GM12878 (cell line): Measurements from ENCODE around the gene ZNF106. TPM values are rescaled to one million over a fixed set of nuclear protein-coding genes. Genes with fewer than 3 reads are reported as not detected.

ENCODE experiments used
- ATAC-seq: fragments of 200-7000 bp; cut with Tn5 transposase; 3 replicates; pipeline ENCODE4 v1.9.1; 2020; ENCODE audit warnings: mild to moderate bottlenecking, moderate library complexity
- BruUV-seq: library from RNA; stranded (reverse); fragments of 400-500 nt; replicated peaks from 2 replicates; lab custom pipeline; 2021; lab: Mats Ljungman, UMichigan
- CTCF ChIA-PET: fragments of 300-600 bp; sonication (Branson Sonifier 250); formaldehyde crosslinking; extraction: SDS; loops from one replicate; lab custom pipeline; 2021; ENCODE audit warnings: inconsistent platforms; lab: Yijun Ruan, JAX
- POLR2A ChIA-PET: fragments of 350-600 bp; formaldehyde crosslinking; extraction: SDS; loops from one replicate; lab custom pipeline; 2021; ENCODE audit warnings: inconsistent platforms; lab: Charles Lee
- RAD21 ChIA-PET: fragments of 300-600 bp; sonication (Branson Sonifier 250); formaldehyde crosslinking; loops from one replicate; lab custom pipeline; 2023; ENCODE audit warnings: antibody characterized with exemption; ENCODE audit not compliant: unreplicated experiment; lab: Charles Lee
- SMC1A ChIA-PET: fragments of 300-600 bp; sonication (Branson Sonifier 250); formaldehyde crosslinking; loops from one replicate; lab custom pipeline; 2023; ENCODE audit not compliant: unreplicated experiment, uncharacterized antibody; lab: Charles Lee
- DNase-seq: peaks from one replicate; pipeline ENCODE4 v3.0.0-alpha.2; 2011; ENCODE audit warnings: low read depth, low spot score
- FAIRE-seq: peaks from 3 replicates; lab custom pipeline; 2011; peaks lifted over from hg19 to GRCh38; lab: Jason Lieb, UNC
- H2AFZ ChIP-seq: 2 replicates; pipeline ENCODE4 v1.6.0; 2011; ENCODE audit warnings: low read depth, low read length, control low read depth; ENCODE audit not compliant: control insufficient read depth
- H3K27ac ChIP-seq: 2 replicates; pipeline ENCODE4 v1.5.1; 2011; ENCODE audit warnings: control low read depth; ENCODE audit not compliant: control insufficient read depth, insufficient read depth
- H3K27me3 ChIP-seq, 2 experiments: replicated peaks in 1 of 2; 2 replicates each; pipeline versions ENCODE4 v1.6.0 to v1.6.1; 2011; ENCODE audit warnings: low read length in 1 of 2; ENCODE audit not compliant: control insufficient read depth in 2 of 2, insufficient read depth in 2 of 2
- H3K36me3 ChIP-seq, 2 experiments: 2 replicates each; pipeline ENCODE4 v1.5.1; 2011; ENCODE audit warnings: low read length in 1 of 2; ENCODE audit not compliant: control insufficient read depth in 2 of 2, insufficient read depth in 2 of 2
- H3K4me1 ChIP-seq: 2 replicates; pipeline ENCODE4 v1.6.1; 2011; ENCODE audit warnings: mild to moderate bottlenecking, low read length, moderate library complexity, mixed read lengths; ENCODE audit not compliant: control insufficient read depth, insufficient read depth
- H3K4me2 ChIP-seq: 2 replicates; pipeline ENCODE4 v1.6.0; 2011; ENCODE audit warnings: control low read depth; ENCODE audit not compliant: control insufficient read depth, insufficient read depth
- H3K4me3 ChIP-seq: fragments of 200-600 bp; sonication (generic); 2 replicates; pipeline ENCODE4 v1.5.1; 2016
- H3K79me2 ChIP-seq: 2 replicates; pipeline ENCODE4 v1.6.0; 2011; ENCODE audit warnings: low read length; ENCODE audit not compliant: control insufficient read depth, insufficient read depth
- H3K9ac ChIP-seq: 2 replicates; pipeline ENCODE4 v1.8.0; 2011; ENCODE audit warnings: low read length, control low read depth, mixed read lengths; ENCODE audit not compliant: control insufficient read depth, insufficient read depth
- H3K9me3 ChIP-seq: replicated peaks from 3 replicates; pipeline ENCODE4 v1.5.1; 2011; ENCODE audit warnings: mild to moderate bottlenecking, low read length; ENCODE audit not compliant: control insufficient read depth, insufficient read depth
- H4K20me1 ChIP-seq: 2 replicates; pipeline ENCODE4 v1.6.0; 2011; ENCODE audit not compliant: control insufficient read depth, insufficient read depth
- CHD4 ChIP-seq: fragments of 200-600 bp; sonication (generic); IDR thresholded peaks from 2 replicates; pipeline ENCODE4 v1.6.1; 2016; ENCODE audit warnings: mild to moderate bottlenecking
- E4F1 ChIP-seq: fragments of 450-650 bp; IDR thresholded peaks from 2 replicates; pipeline ENCODE4 v1.6.1; 2018; ENCODE audit warnings: borderline replicate concordance, mild to moderate bottlenecking; ENCODE audit not compliant: partially characterized antibody
- FOS ChIP-seq: IDR thresholded peaks from 3 replicates; pipeline ENCODE4 v1.6.1; 2011; ENCODE audit warnings: borderline replicate concordance; ENCODE audit not compliant: insufficient read length; ENCODE audit errors: extremely low read depth
- FOXM1 ChIP-seq: IDR thresholded peaks from 2 replicates; pipeline ENCODE4 v1.6.1; 2012; ENCODE audit warnings: low read depth, mild to moderate bottlenecking, inconsistent platforms, low read length, moderate library complexity
- IRF4 ChIP-seq: IDR thresholded peaks from 2 replicates; pipeline ENCODE4 v1.6.1; 2011; ENCODE audit warnings: low read depth, low read length
- LARP7 ChIP-seq: fragments of 450-650 bp; IDR thresholded peaks from 2 replicates; pipeline ENCODE4 v1.6.1; 2017; ENCODE audit warnings: mild to moderate bottlenecking
- MEF2B ChIP-seq: fragments of 450-650 bp; IDR thresholded peaks from 2 replicates; pipeline ENCODE4 v1.6.1; 2018; ENCODE audit warnings: mild to moderate bottlenecking, moderate library complexity; ENCODE audit not compliant: partially characterized antibody, poor library complexity, severe bottlenecking
- MTA3 ChIP-seq: IDR thresholded peaks from 2 replicates; pipeline ENCODE4 v1.6.1; 2012; ENCODE audit warnings: low read length, inconsistent platforms, borderline replicate concordance
- MYB ChIP-seq: fragments of 150-350 bp; IDR thresholded peaks from 2 replicates; pipeline ENCODE4 v1.6.1; 2014; ENCODE audit warnings: mild to moderate bottlenecking, low read depth, low read length, borderline replicate concordance
- NFYA ChIP-seq: IDR thresholded peaks from 2 replicates; pipeline ENCODE4 v1.6.1; 2011; ENCODE audit warnings: low read depth, mild to moderate bottlenecking, low read length, improper control_type of control experiment, borderline replicate concordance
- NR2C1 ChIP-seq: fragments of 450-650 bp; IDR thresholded peaks from 2 replicates; pipeline ENCODE4 v1.6.1; 2017; ENCODE audit warnings: antibody characterized with exemption, mild to moderate bottlenecking, moderate library complexity
- POLR2AphosphoS2 ChIP-seq: IDR thresholded peaks from 2 replicates; pipeline ENCODE4 v1.6.1; 2011; ENCODE audit warnings: low read depth, mild to moderate bottlenecking, low read length, improper control_type of control experiment, moderate library complexity
- RAD21 ChIP-seq: IDR thresholded peaks from 2 replicates; pipeline ENCODE4 v1.6.1; 2011; ENCODE audit warnings: mild to moderate bottlenecking, low read depth, low read length, moderate library complexity; ENCODE audit not compliant: insufficient read depth
- RELA ChIP-seq: fragments of 450-650 bp; IDR thresholded peaks from 2 replicates; pipeline ENCODE4 v1.8.0; 2014; ENCODE audit warnings: borderline replicate concordance; ENCODE audit not compliant: partially characterized antibody
- STAT1 ChIP-seq: fragments of 450-650 bp; conservative IDR thresholded peaks from 2 replicates; pipeline ENCODE4 v1.6.1; 2014; ENCODE audit warnings: antibody characterized with exemption, mild to moderate bottlenecking
- SUZ12 ChIP-seq: fragments of 200-600 bp; sonication (generic); IDR thresholded peaks from one replicate; pipeline ENCODE4 v1.6.1; 2018; ENCODE audit warnings: antibody characterized with exemption, mild to moderate bottlenecking; ENCODE audit not compliant: unreplicated experiment
- TARDBP ChIP-seq: IDR thresholded peaks from 2 replicates; pipeline ENCODE4 v1.6.1; 2016; ENCODE audit warnings: borderline replicate concordance
- YBX1 ChIP-seq: fragments of 450-650 bp; IDR thresholded peaks from 2 replicates; pipeline ENCODE4 v1.6.1; 2016; ENCODE audit warnings: antibody characterized with exemption
- ZNF592 ChIP-seq: fragments of 450-650 bp; IDR thresholded peaks from 2 replicates; pipeline ENCODE4 v1.6.1; 2017; ENCODE audit warnings: mild to moderate bottlenecking, moderate library complexity
- ZNF622 ChIP-seq: fragments of 450-650 bp; IDR thresholded peaks from 2 replicates; pipeline ENCODE4 v1.6.1; 2017; ENCODE audit warnings: mild to moderate bottlenecking, inconsistent platforms
- in situ Hi-C: fragments of 300-500 bp; cut with MboI; formaldehyde crosslinking; loops from 9 replicates; pipeline ENCODE4 v1.14.3; 2018; ENCODE audit warnings: mixed read lengths
- intact Hi-C: fragments of 100-400 bp; cut with micrococcal nuclease; formaldehyde crosslinking; loops from one replicate; pipeline ENCODE4 v1.14.2; 2022; ENCODE audit not compliant: unreplicated experiment
- polyA plus RNA-seq, 11 experiments: library from polyadenylated mRNA; depleted of rRNA in 4 of 11; unstranded in 6 of 11; stranded (reverse) in 5 of 11; fragments of >200 nt; fragmentation: Nextera tagmentation in 4 of 11; fragmentation: Illumina TruSeq in 1 of 11; extraction: Ambion mirVana in 4 of 11; extraction: Trizol in 1 of 11; gene quantifications; 1 replicate in 1 of 11; 2 replicates in 10 of 11; pipeline versions ENCODE4 v1.2.1 to v1.2.3, GENCODE V29; 2011 to 2016; ENCODE audit warnings: inconsistent platforms in 2 of 11, missing spikeins in 2 of 11, low read depth in 1 of 11
- total RNA-seq, 4 experiments: library from RNA; depleted of rRNA in 3 of 4; stranded (reverse); fragments of >200 nt in 3 of 4; fragmentation: Illumina TruSeq in 1 of 4; extraction: Trizol in 1 of 4; gene quantifications; 2 replicates each; pipeline versions ENCODE4 v1.2.1 to v1.2.3, GENCODE V29; 2013 to 2021

ZNF106 gene
- total and polyA plus RNA-seq, 10 of the 15 experiments (the other 5 are each of a cell fraction or from before 2014, with no cell fraction given) = 10.7 to 45.3 (median 32.5) TPM

- TF ChIP-seq SUZ12 (no peak), ZNF592 (no peak)
These were observed 126.4 kb downstream of the ZNF106 start (continued) for GRCh38 chr15:42364529-42364928.

GRCh38 chr15:42363942-42364341, 127.0 kb downstream of the ZNF106 start:
- no peaks in the 10 kb centered on the region for H3K36me3 ChIP-seq
- H3K27ac ChIP-seq = no peak overlapping the region
- no peak overlapping the region for H3K9ac ChIP-seq
- CTCF ChIA-PET = interaction anchor here (1.4 kb wide), 1 partner anchor 10 kb away, joined by 5 read pairs; no protein-coding TSS in a partner anchor
- in situ Hi-C loops (no loop called here), intact Hi-C loops (no loop called here)
- no TSS peak for BruUV-seq
- DNase-seq (no peak), ATAC-seq (no peak), FAIRE-seq (no peak)
- POLR2A ChIA-PET = no interaction called here
- no peak overlapping the region for H3K4me2 ChIP-seq
- no peak overlapping the region for H3K4me3 ChIP-seq
- H3K79me2 ChIP-seq = no peaks in the 10 kb centered on the region
- H4K20me1 ChIP-seq = no peaks in the 10 kb centered on the region
- no peaks in the 10 kb centered on the region for H3K9me3 ChIP-seq
- H3K4me1 ChIP-seq = no peaks in the 10 kb centered on the region
- RAD21 ChIA-PET = no interaction called here
- TF ChIP-seq MEF2B = no peak
- TF ChIP-seq NR2C1 = no peak
- no peak for TF ChIP-seq CHD4
- TF ChIP-seq POLR2AphosphoS2 = no peak
- no peak for TF ChIP-seq LARP7
- no peak for TF ChIP-seq RELA
- no peak for TF ChIP-seq ZNF622
- no peak for TF ChIP-seq NFYA
- TF ChIP-seq MYB = no peak
- no peak for TF ChIP-seq E4F1
- no peak for TF ChIP-seq FOXM1
- no peak for TF ChIP-seq RAD21
- no peak for TF ChIP-seq FOS
- no peak for TF ChIP-seq IRF4
- no peak for TF ChIP-seq STAT1
- TF ChIP-seq YBX1 = no peak
- no peak for TF ChIP-seq MTA3
- no peak for TF ChIP-seq TARDBP
- no peak overlapping the region for H2AFZ ChIP-seq
- SMC1A ChIA-PET = no interaction called here
- H3K27me3 ChIP-seq = no peaks in the 10 kb centered on the region
